HG03521 (cell line): ENCODE measurements around the gene ACTR10.

Experiments used
- ATAC-seq: cut with Tn5 transposase; IDR thresholded peaks from one replicate; pipeline ENCODE4 v1.9.1; 2021; ENCODE audit warnings: mild to moderate bottlenecking, moderate library complexity; ENCODE audit not compliant: unreplicated experiment

Gene ACTR10

GRCh38 chr14:58278177-58278576 lies 78.2 kb downstream of the ACTR10 start:
- ATAC-seq, result no peak

- ATAC-seq, result no peak
Observed at GRCh38 chr14:58280954-58281787, 81.2 kb downstream of the ACTR10 start.

- no peak for ATAC-seq
Observed at GRCh38 chr14:58281969-58282368, 82.0 kb downstream of the ACTR10 start.

- no peak for ATAC-seq
Observed at GRCh38 chr14:58282925-58283593, 83.1 kb downstream of the ACTR10 start.

- ATAC-seq, result no peak
Observed at GRCh38 chr14:58283730-58284129, 83.8 kb downstream of the ACTR10 start.

- no peak for ATAC-seq
Observed at GRCh38 chr14:58285132-58285531, 85.2 kb downstream of the ACTR10 start.
